ENCODE results near the gene HIRIP3. TPM values are rescaled to one million over a fixed set of nuclear protein-coding genes. Genes with fewer than 3 reads are reported as not detected.

HIRIP3 gene
- total RNA-seq, 1 experiment from 2014 or later: 27.3 TPM

- ChIA-PET POLR2A (ENCODE audit: unreplicated experiment) (no interaction called here), CTCF (no interaction called here)
- Histone ChIP-seq H3K4me3 (no peak overlapping the region), H3F3A (ENCODE audit: insufficient read depth, low read depth) (peaks cover 12% of the 10 kb centered on the region; the same call in 1 of the 2 replicates), H3K9me3 (ENCODE audit: insufficient read depth, low read depth) (no peaks in the 10 kb centered on the region), H3K4me2 (no peak overlapping the region), H3K9me2 (ENCODE audit: insufficient read depth) (no peaks in the 10 kb centered on the region), H4K20me1 (ENCODE audit: insufficient read depth) (no peaks in the 10 kb centered on the region), H3K36me3 (ENCODE audit: low read depth) (peaks cover 32% of the 10 kb centered on the region), H2AFZ (no peak overlapping the region), H3K79me2 (ENCODE audit: low read depth) (no peaks in the 10 kb centered on the region), H3K27ac (no peak overlapping the region), H3K27me3 (ENCODE audit: insufficient read depth, low read depth) (no peaks in the 10 kb centered on the region), H3K4me1 (replicated peaks; ENCODE audit: insufficient read depth) (no peaks in the 10 kb centered on the region)
- TF ChIP-seq EZH2 (IDR thresholded peaks at IDR 0.05; ENCODE audit: low read depth): no peak
- TF ChIP-seq, protein P1, sequence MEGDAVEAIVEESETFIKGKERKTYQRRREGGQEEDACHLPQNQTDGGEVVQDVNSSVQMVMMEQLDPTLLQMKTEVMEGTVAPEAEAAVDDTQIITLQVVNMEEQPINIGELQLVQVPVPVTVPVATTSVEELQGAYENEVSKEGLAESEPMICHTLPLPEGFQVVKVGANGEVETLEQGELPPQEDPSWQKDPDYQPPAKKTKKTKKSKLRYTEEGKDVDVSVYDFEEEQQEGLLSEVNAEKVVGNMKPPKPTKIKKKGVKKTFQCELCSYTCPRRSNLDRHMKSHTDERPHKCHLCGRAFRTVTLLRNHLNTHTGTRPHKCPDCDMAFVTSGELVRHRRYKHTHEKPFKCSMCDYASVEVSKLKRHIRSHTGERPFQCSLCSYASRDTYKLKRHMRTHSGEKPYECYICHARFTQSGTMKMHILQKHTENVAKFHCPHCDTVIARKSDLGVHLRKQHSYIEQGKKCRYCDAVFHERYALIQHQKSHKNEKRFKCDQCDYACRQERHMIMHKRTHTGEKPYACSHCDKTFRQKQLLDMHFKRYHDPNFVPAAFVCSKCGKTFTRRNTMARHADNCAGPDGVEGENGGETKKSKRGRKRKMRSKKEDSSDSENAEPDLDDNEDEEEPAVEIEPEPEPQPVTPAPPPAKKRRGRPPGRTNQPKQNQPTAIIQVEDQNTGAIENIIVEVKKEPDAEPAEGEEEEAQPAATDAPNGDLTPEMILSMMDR (conservative IDR thresholded peaks at IDR 0.05): no peak
- no peak for DNase-seq
- intact Hi-C loops (cut with micrococcal nuclease; ENCODE audit: unreplicated experiment): no loop called here
- no TSS peak for BruUV-seq (replicated peaks)
These were observed 9.2 kb downstream of the HIRIP3 start for GRCh38 chr16:29986231-29986630.

- no peaks in the 10 kb centered on the region for H3K79me2 ChIP-seq (ENCODE audit: low read depth)
- peaks cover 12% of the 10 kb centered on the region; the same call in 1 of the 2 replicates for H3F3A ChIP-seq (ENCODE audit: insufficient read depth, low read depth)
- H3K9me3 ChIP-seq (ENCODE audit: insufficient read depth, low read depth): no peaks in the 10 kb centered on the region
- DNase-seq: no peak
- H3K4me3 ChIP-seq: no peak overlapping the region
- no peak overlapping the region for H2AFZ ChIP-seq
- no peaks in the 10 kb centered on the region for H3K4me1 ChIP-seq (replicated peaks; ENCODE audit: insufficient read depth)
- H3K27me3 ChIP-seq (ENCODE audit: insufficient read depth, low read depth): no peaks in the 10 kb centered on the region
- H3K27ac ChIP-seq: no peak overlapping the region
- intact Hi-C loops (cut with micrococcal nuclease; ENCODE audit: unreplicated experiment): no loop called here
- BruUV-seq (replicated peaks): no TSS peak
- TF ChIP-seq, protein P1 (conservative IDR thresholded peaks at IDR 0.05): no peak
- no peak for TF ChIP-seq EZH2 (IDR thresholded peaks at IDR 0.05; ENCODE audit: low read depth)
- ChIA-PET CTCF (no interaction called here), POLR2A (ENCODE audit: unreplicated experiment) (no interaction called here)
- H4K20me1 ChIP-seq (ENCODE audit: insufficient read depth): no peaks in the 10 kb centered on the region
- no peak overlapping the region for H3K4me2 ChIP-seq
- no peaks in the 10 kb centered on the region for H3K9me2 ChIP-seq (ENCODE audit: insufficient read depth)
- H3K36me3 ChIP-seq (ENCODE audit: low read depth): peaks cover 37% of the 10 kb centered on the region
These were observed 10.1 kb downstream of the HIRIP3 start for GRCh38 chr16:29985271-29985811.

DNA sequence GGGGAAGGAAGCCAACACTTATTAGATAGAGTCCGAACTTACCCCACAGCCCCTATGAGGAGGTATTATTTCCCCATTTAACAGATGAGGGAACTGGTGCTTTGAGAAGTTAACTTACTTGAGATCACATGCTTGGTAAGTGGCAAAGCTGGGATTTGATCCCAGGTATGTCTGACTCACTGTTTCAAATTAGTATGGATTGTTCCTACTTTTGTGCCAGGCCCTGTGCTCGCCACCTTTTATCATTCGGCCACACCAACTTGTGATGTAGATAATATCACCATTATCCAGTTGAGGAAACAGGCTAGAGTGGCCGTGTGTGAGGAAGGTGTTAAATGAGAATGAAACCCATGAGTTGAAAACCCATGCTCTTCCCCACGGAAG lies 10.7 kb downstream of the HIRIP3 start:
- no peaks in the 10 kb centered on the region for H3K27me3 ChIP-seq (ENCODE audit: insufficient read depth, low read depth)
- H3K4me3 ChIP-seq: no peak overlapping the region
- TF ChIP-seq, protein P1 (conservative IDR thresholded peaks at IDR 0.05): no peak
- no peak for TF ChIP-seq EZH2 (IDR thresholded peaks at IDR 0.05; ENCODE audit: low read depth)
- no TSS peak for BruUV-seq (replicated peaks)
- H4K20me1 ChIP-seq (ENCODE audit: insufficient read depth): no peaks in the 10 kb centered on the region
- ChIA-PET POLR2A (ENCODE audit: unreplicated experiment) (no interaction called here), CTCF (no interaction called here)
- no peak overlapping the region for H2AFZ ChIP-seq
- no peak for DNase-seq
- peaks cover 7% of the 10 kb centered on the region; the same call in 1 of the 2 replicates for H3F3A ChIP-seq (ENCODE audit: insufficient read depth, low read depth)
- intact Hi-C loops (cut with micrococcal nuclease; ENCODE audit: unreplicated experiment): no loop called here
- H3K4me1 ChIP-seq (replicated peaks; ENCODE audit: insufficient read depth): no peaks in the 10 kb centered on the region
- no peak overlapping the region for H3K27ac ChIP-seq
- H3K4me2 ChIP-seq: no peak overlapping the region
- H3K36me3 ChIP-seq (ENCODE audit: low read depth): peaks cover 43% of the 10 kb centered on the region
- H3K79me2 ChIP-seq (ENCODE audit: low read depth): no peaks in the 10 kb centered on the region
- no peaks in the 10 kb centered on the region for H3K9me2 ChIP-seq (ENCODE audit: insufficient read depth)
- no peaks in the 10 kb centered on the region for H3K9me3 ChIP-seq (ENCODE audit: insufficient read depth, low read depth)

All from PC-9 (cell line).